ENCODE results near the gene IFITM5.
A peak's percentile ranks its signal among the peaks of the same experiment; 100 is the strongest.
"Not testable (repeated sequence)": the region's sequence is repeated elsewhere in the genome, so short reads cannot be mapped to it uniquely, and the experiment has no call there.

IFITM5 gene

GRCh38 chr11:331358-332060, 32.2 kb upstream of the IFITM5 start:
- no peak for DNase-seq (ENCODE audit: low read depth)
- H3K4me3 ChIP-seq (ENCODE audit: low read depth, low read length), result no peak overlapping the region
- TF ChIP-seq CTCF (conservative IDR thresholded peaks at IDR 0.05; ENCODE audit: low read depth, low read length), result no peak

GRCh38 chr11:330694-331357, 31.5 kb upstream of the IFITM5 start:
- no peak for DNase-seq (ENCODE audit: low read depth)
- no peak for TF ChIP-seq CTCF (conservative IDR thresholded peaks at IDR 0.05; ENCODE audit: low read depth, low read length)
- no peak overlapping the region for H3K4me3 ChIP-seq (ENCODE audit: low read depth, low read length)

GRCh38 chr11:330307-330693, 31.0 kb upstream of the IFITM5 start:
- no peak overlapping the region for H3K4me3 ChIP-seq (ENCODE audit: low read depth, low read length)
- DNase-seq (ENCODE audit: low read depth), result no peak
- TF ChIP-seq CTCF (conservative IDR thresholded peaks at IDR 0.05; ENCODE audit: low read depth, low read length), result no peak

GRCh38 chr11:329886-330253, 30.5 kb upstream of the IFITM5 start:
- no peak for TF ChIP-seq CTCF (conservative IDR thresholded peaks at IDR 0.05; ENCODE audit: low read depth, low read length)
- DNase-seq (ENCODE audit: low read depth), result no peak
- H3K4me3 ChIP-seq (ENCODE audit: low read depth, low read length), result no peak overlapping the region

GRCh38 chr11:328516-329100, 29.3 kb upstream of the IFITM5 start:
- not testable (repeated sequence) for DNase-seq (ENCODE audit: low read depth); H3K4me3 ChIP-seq (ENCODE audit: low read depth, low read length)

- no peak for TF ChIP-seq CTCF (conservative IDR thresholded peaks at IDR 0.05; ENCODE audit: low read depth, low read length)
- no peak overlapping the region for H3K4me3 ChIP-seq (ENCODE audit: low read depth, low read length)
- DNase-seq (ENCODE audit: low read depth), result no peak
Observed at GRCh38 chr11:328012-328411, 28.7 kb upstream of the IFITM5 start.

GRCh38 chr11:327581-327923, 28.2 kb upstream of the IFITM5 start:
- peak overlapping the region; percentile 4 for H3K4me3 ChIP-seq (ENCODE audit: low read depth, low read length)
- no peak for DNase-seq (ENCODE audit: low read depth)
- TF ChIP-seq CTCF (conservative IDR thresholded peaks at IDR 0.05; ENCODE audit: low read depth, low read length), result no peak
